PC-3 (cell line): ENCODE measurements around the gene WBP2NL. TPM values are rescaled to one million over a fixed set of nuclear protein-coding genes. Genes with fewer than 3 reads are reported as not detected.

Experiments
- ATAC-seq: fragments of 200-7000 bp; cut with Tn5 transposase; 2 replicates; pipeline ENCODE4 v1.9.1; 2020; ENCODE audit warnings: mild to moderate bottlenecking, moderate library complexity
- BruUV-seq: library from RNA; stranded (reverse); fragments of 400-500 nt; replicated peaks from 2 replicates; lab custom pipeline; 2021; lab: Mats Ljungman, UMichigan
- CTCF ChIA-PET: fragments of 300-600 bp; sonication (Branson Sonifier 250); formaldehyde crosslinking; loops from one replicate; lab custom pipeline; 2022; ENCODE audit warnings: antibody characterized with exemption; lab: Charles Lee
- POLR2A ChIA-PET: fragments of 300-600 bp; sonication (Branson Sonifier 250); formaldehyde crosslinking; loops from one replicate; lab custom pipeline; 2022; ENCODE audit warnings: antibody characterized with exemption; ENCODE audit not compliant: unreplicated experiment; lab: Charles Lee
- DNase-seq: peaks from one replicate; pipeline ENCODE4 v3.0.0-alpha.2; 2015
- H2AFZ ChIP-seq: fragments of 300-600 bp; sonication (generic); 2 replicates; pipeline ENCODE4 v1.6.0; 2016; ENCODE audit warnings: antibody characterized with exemption, low read length
- H3F3A ChIP-seq: fragments of 300-600 bp; sonication (generic); one replicate; pipeline ENCODE4 v1.6.0; 2017; ENCODE audit warnings: antibody characterized with exemption, low read length, control low read depth, mild to moderate bottlenecking; ENCODE audit not compliant: unreplicated experiment
- H3K27ac ChIP-seq: fragments of 300-600 bp; sonication (generic); 2 replicates; pipeline ENCODE4 v1.5.1; 2016; ENCODE audit warnings: mild to moderate bottlenecking, low read length
- H3K27me3 ChIP-seq: fragments of 300-600 bp; sonication (generic); 2 replicates; pipeline ENCODE4 v1.6.1; 2016; ENCODE audit warnings: low read length, mixed read lengths
- H3K36me3 ChIP-seq: fragments of 300-600 bp; sonication (generic); 2 replicates; pipeline ENCODE4 v1.6.1; 2016; ENCODE audit warnings: low read depth, mixed run types, low read length, mixed read lengths
- H3K4me1 ChIP-seq: fragments of 300-600 bp; sonication (generic); 2 replicates; pipeline ENCODE4 v1.5.1; 2016; ENCODE audit warnings: low read length; ENCODE audit not compliant: insufficient read depth
- H3K4me2 ChIP-seq: fragments of 300-600 bp; sonication (generic); 2 replicates; pipeline ENCODE4 v1.6.0; 2016; ENCODE audit warnings: low read length
- H3K4me3 ChIP-seq: fragments of 300-600 bp; sonication (generic); 2 replicates; pipeline ENCODE4 v1.5.1; 2016; ENCODE audit warnings: mild to moderate bottlenecking, low read length, mixed read lengths
- H3K79me2 ChIP-seq: fragments of 300-600 bp; sonication (generic); 2 replicates; pipeline ENCODE4 v1.6.1; 2017; ENCODE audit warnings: low read length, mixed read lengths
- H3K9ac ChIP-seq: fragments of 300-600 bp; sonication (generic); 2 replicates; pipeline ENCODE4 v1.6.0; 2016; ENCODE audit warnings: mild to moderate bottlenecking, low read length
- H3K9me2 ChIP-seq: fragments of 300-600 bp; sonication (generic); replicated peaks from 2 replicates; pipeline ENCODE4 v1.6.1; 2016; ENCODE audit warnings: mixed run types, low read length, mixed read lengths
- H3K9me3 ChIP-seq: fragments of 300-600 bp; sonication (generic); 2 replicates; pipeline ENCODE4 v1.6.1; 2016; ENCODE audit warnings: low read length, mixed read lengths
- H4K20me1 ChIP-seq: fragments of 300-600 bp; sonication (generic); 2 replicates; pipeline ENCODE4 v1.6.1; 2016; ENCODE audit warnings: low read length, mixed read lengths
- CTCF ChIP-seq: fragments of 300-600 bp; sonication (generic); conservative IDR thresholded peaks from 2 replicates; pipeline ENCODE4 v1.5.1; 2017; ENCODE audit warnings: antibody characterized with exemption, low read depth, mild to moderate bottlenecking, low read length
- EZH2 ChIP-seq: fragments of 300-600 bp; sonication (generic); IDR thresholded peaks from one replicate; pipeline ENCODE4 v1.6.1; 2017; ENCODE audit warnings: antibody characterized with exemption, mild to moderate bottlenecking, low read length; ENCODE audit not compliant: unreplicated experiment
- EZH2phosphoT487 ChIP-seq: fragments of 300-600 bp; sonication (generic); IDR thresholded peaks from 2 replicates; pipeline ENCODE4 v1.6.1; 2018; ENCODE audit warnings: mild to moderate bottlenecking, antibody characterized with exemption, low read length, borderline replicate concordance
- intact Hi-C: fragments of 100-400 bp; cut with micrococcal nuclease; formaldehyde crosslinking; loops from 2 replicates; pipeline ENCODE4 v1.9.0; 2023
- total RNA-seq: library from RNA; depleted of rRNA; stranded (reverse); fragments of >200 nt; gene quantifications from 2 replicates; pipeline ENCODE4 v1.2.3, GENCODE V29; 2014

WBP2NL gene
- total RNA-seq, 1 experiment from 2014 or later, result 0.33 TPM

GRCh38 chr22:41963453-41964111 is 35.0 kb upstream of the WBP2NL start:
- H3K4me1 ChIP-seq, result no peaks in the 10 kb centered on the region
- H3K27me3 ChIP-seq, result no peaks in the 10 kb centered on the region
- intact Hi-C loops, result no loop called here
- H3K4me3 ChIP-seq, result no peak overlapping the region
- POLR2A ChIA-PET, result no interaction called here
- no peaks in the 10 kb centered on the region for H4K20me1 ChIP-seq
- H3K79me2 ChIP-seq, result no peaks in the 10 kb centered on the region
- no peaks in the 10 kb centered on the region for H3K9me2 ChIP-seq
- no TSS peak for BruUV-seq
- CTCF ChIA-PET, result no interaction called here
- no peaks in the 10 kb centered on the region for H3K36me3 ChIP-seq
- no peak overlapping the region for H3K4me2 ChIP-seq
- DNase-seq, result no peak
- ATAC-seq, result no peak
- H3F3A ChIP-seq, result no peaks in the 10 kb centered on the region
- H3K27ac ChIP-seq, result no peak overlapping the region
- TF ChIP-seq CTCF (no peak), EZH2phosphoT487 (no peak), EZH2 (no peak)
- no peaks in the 10 kb centered on the region for H3K9me3 ChIP-seq
- no peak overlapping the region for H2AFZ ChIP-seq
- H3K9ac ChIP-seq, result no peak overlapping the region

GRCh38 chr22:41964112-41964491 is 34.5 kb upstream of the WBP2NL start:
- Histone ChIP-seq H3K79me2 (no peaks in the 10 kb centered on the region), H3K4me2 (no peak overlapping the region), H3K9me3 (no peaks in the 10 kb centered on the region), H4K20me1 (no peaks in the 10 kb centered on the region), H3K27me3 (no peaks in the 10 kb centered on the region), H3F3A (no peaks in the 10 kb centered on the region), H3K9me2 (no peaks in the 10 kb centered on the region), H3K4me3 (no peak overlapping the region), H3K27ac (no peak overlapping the region), H2AFZ (no peak overlapping the region), H3K36me3 (no peaks in the 10 kb centered on the region), H3K9ac (no peak overlapping the region), H3K4me1 (no peaks in the 10 kb centered on the region)
- no peak for TF ChIP-seq EZH2phosphoT487
- TF ChIP-seq EZH2, result no peak
- no peak for TF ChIP-seq CTCF
- ChIA-PET POLR2A (no interaction called here), CTCF (no interaction called here)
- ATAC-seq (no peak), DNase-seq (no peak)
- no TSS peak for BruUV-seq
- intact Hi-C loops, result no loop called here

DNA sequence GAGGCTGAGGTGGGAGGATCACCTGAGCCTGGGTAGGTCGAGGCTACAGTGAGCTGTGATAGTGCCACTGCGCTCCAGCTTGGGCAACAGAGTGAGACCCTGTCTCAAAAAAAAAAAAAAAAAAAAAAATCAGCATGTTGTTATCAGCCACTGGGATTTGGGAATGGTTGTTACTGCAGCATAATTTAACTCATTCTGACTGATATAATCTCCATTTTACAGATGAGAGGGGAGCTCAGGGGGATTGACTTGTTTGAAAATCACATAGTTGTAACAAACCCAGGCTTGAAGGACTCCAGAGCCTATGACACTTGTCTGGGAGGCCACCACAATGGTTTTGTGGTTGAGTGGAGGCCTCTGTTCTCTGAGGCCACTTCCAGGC is 32.4 kb upstream of the WBP2NL start:
- no TSS peak for BruUV-seq
- H3K9ac ChIP-seq, result no peak overlapping the region
- no peaks in the 10 kb centered on the region for H3K4me1 ChIP-seq
- H3K36me3 ChIP-seq, result no peaks in the 10 kb centered on the region
- DNase-seq (no peak), ATAC-seq (no peak)
- H3F3A ChIP-seq, result no peaks in the 10 kb centered on the region
- H3K9me2 ChIP-seq, result no peaks in the 10 kb centered on the region
- intact Hi-C loops, result loop anchor here (1.0 to 2.0 kb wide), 4 partner anchors 105 to 479 kb away; partner anchors contain the start of genes NAGA and NDUFA6
- no peaks in the 10 kb centered on the region for H3K79me2 ChIP-seq
- CTCF ChIA-PET, result interaction anchor here (0.5 kb wide), 1 partner anchor 29 kb away, joined by 4 read pairs; no protein-coding TSS in a partner anchor
- TF ChIP-seq EZH2 (no peak), CTCF (no peak), EZH2phosphoT487 (no peak)
- POLR2A ChIA-PET, result no interaction called here
- H3K27me3 ChIP-seq, result no peaks in the 10 kb centered on the region
- no peaks in the 10 kb centered on the region for H3K9me3 ChIP-seq
- H3K4me2 ChIP-seq, result no peak overlapping the region
- H4K20me1 ChIP-seq, result no peaks in the 10 kb centered on the region
- no peak overlapping the region for H2AFZ ChIP-seq
- no peak overlapping the region for H3K4me3 ChIP-seq
- no peak overlapping the region for H3K27ac ChIP-seq
